ENCODE measurements around the gene RAB5B.

Gene RAB5B, protein sequence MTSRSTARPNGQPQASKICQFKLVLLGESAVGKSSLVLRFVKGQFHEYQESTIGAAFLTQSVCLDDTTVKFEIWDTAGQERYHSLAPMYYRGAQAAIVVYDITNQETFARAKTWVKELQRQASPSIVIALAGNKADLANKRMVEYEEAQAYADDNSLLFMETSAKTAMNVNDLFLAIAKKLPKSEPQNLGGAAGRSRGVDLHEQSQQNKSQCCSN

DNA sequence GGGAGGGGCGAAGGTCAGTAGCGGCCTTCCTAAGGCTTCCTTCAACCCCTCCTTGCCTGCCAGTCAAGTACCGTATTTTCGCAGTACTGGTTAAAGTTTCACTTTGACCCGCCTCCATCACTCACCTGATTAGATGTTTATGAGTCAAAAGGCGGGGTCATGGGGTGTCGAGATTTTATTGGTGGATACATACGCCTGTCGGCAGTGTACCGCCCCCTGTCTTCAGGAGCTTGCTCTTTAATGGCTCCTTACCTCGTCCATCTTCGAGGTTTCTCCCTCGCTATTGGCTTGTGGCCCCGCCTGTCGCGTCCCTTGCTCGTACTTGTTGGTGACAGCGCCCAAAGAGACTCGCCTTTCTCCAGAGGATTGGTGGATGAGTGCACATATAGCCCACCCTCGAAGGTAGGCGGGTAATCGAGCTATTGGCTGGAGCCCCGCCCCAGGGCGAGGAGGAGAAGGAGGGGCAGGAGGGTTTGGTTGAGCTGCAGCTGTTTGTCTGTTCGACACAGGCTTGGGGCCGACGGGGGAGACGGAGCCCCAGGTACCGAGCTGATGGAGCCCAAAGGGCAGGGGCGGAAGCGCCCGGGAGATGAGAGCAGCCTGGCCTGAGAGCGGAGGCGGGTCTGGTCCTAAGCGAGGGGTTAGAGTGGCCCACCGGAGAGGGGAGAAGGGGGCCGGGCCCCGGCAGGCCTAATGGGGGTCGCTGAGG, at the start of gene RAB5B:
Gene RAB5B, plus strand, starts transcription at position 480 of the 709 bp plus-strand sequence. CDS start 12,883 bp downstream, outside the sequence.
- peak; percentile 91 to 99 (median 95) for DNase-seq (ENCODE audit: low read depth in 3 of 3)

DNA sequence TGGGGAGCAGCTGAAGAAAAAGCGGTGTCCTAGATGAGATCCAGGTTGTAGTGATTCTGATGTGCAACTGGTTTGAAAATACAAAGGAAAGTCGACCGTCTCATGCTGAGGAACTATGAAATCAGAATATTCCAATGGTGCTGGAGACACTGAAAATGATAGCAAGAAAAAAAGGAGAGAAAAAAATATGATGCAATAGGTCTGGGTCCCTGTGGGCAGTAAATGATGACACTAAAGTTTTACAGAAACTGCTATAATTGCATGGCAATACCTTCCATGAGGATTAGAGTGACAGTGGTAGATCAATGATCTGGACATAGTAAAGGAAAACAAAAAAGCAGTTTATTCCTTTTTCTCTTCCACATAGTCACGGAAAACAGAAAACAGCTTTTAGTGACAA, 48.5 kb upstream of the RAB5B start:
- no peak for DNase-seq (ENCODE audit: low read depth in 3 of 3)

DNA sequence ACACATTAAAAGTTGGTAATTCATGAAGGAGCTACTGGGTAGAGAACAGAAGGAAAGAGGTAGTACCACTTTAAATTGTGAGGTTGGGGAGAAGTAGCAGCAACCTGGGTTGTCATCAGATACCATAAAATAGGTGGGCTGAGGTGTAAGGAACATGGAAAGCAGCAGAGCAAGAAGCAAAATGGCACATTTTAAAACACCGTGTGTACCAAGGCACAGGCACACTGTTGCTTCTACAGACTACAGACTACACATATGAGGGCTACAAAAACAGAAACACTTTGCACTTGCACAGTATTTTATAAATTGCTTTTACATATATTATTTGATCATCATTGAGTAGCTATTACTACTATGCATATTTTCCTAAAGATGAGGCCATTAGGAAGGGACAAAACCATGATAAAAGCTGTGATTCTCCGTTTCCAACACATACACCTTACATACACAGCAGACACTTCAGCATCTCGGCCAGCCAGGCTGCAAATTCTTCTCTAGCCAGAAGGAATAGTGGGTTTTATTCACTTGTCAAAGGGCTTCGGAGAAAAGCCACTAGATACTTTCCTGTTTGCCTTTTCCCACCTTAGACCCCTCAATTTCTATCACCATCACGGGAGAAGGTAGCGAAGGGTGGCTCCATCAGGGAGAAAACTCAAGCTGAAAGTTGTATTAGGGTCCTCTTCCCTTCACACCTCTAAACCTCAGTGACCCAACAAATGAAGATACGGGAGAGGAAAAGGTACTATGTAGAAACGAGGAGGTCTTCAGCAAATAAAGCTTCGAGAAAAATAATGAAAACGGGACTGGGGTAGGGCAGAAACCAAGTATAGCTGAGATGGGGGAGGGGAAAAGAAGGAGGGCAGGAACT, 47.8 kb upstream of the RAB5B start:
- no peak for DNase-seq (ENCODE audit: low read depth in 3 of 3)

DNA sequence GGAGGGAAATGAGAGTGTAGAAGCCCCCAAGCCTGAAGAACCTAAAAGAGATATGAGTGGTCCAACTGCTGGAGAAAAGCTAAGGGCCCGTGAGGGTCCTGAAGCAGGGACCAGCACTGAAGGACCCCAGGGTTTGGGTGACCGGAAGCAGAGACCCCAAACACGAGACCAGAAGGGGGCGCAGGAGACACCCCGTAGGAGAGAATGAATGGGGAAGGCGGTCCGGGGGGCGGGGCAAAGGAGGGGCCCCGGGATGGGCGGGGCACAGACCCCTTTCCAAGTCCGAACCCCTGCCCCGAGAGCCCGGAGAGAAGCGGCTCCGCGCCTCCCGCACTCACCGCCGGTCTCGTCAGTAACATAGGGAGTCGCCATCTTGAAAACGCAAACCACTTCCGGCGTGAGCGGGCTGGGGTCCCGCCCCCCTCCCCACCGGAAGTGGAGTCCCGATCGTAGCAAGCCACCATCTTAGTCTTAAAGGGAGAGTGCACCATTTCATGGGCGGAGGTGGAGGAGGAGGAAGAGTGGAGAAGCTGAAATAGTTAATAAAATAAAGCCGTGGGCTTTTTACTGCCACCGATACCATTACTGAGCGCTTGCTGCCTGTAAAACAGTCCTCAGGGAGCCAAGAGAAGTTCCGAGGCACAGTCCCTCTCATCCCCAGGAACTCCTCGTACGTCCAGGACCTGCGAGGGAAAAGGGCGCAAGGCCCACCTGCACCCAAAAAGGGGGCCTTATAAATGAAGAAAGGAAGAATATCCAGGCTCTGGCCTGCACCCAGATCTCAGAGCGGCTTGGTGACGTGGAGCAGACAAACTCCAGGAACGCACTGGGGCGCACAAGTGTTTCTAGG, 46.9 kb upstream of the RAB5B start:
- DNase-seq (ENCODE audit: low read depth in 3 of 3): peak; percentile 84 to 89 (median 89)

DNA sequence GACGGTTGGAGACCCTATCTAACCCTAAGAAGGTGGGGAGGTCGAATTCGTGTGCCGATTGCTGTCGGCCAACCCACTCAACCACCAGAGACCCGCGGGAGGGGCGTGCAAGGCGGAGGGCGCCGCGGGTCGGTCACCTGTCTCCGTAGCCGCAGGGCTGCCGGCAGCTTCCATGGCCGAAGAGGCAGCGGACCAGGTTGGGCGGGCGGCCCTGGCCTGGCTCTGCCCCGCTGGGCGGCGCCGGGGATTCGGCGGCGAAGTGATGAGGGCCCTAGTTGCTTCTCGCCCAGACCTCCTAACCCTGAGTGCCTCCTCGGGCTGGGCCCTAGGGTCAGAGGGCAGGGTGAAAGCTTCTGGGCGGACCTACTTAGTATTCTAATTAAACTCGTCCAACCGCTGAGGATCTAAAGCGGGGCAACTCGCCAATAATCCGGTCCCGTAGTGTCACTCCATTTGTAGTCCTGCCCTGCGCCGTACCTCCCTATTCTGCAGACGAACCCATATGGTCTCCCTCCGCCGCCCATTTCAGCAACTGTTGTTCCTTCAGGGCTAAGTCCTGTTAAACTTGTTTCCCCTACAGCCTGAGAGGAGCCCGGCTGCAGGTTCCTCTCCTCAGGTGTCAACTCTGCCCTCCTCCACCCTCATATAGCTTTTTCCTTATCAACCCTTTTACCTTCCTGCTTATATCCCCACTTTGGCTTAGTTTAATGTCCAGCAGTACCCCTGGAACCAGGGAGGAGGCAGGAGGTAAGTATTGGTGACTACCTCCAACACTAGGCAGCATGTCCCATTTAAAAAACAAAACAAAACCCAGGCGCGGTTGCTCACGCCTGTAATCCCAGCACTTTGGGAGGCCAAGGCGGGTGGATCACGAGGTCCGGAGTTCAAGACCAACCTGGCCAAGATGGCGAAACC, 46.0 kb upstream of the RAB5B start, which contains the start of gene PYM1:
Gene PYM1, minus strand, starts transcription at position 307 of the 915 bp plus-strand sequence. Its CDS starts 133 bp downstream, at position 174.
- DNase-seq (ENCODE audit: low read depth in 3 of 3): peak in 1 of 3 donors; percentile 62

DNA sequence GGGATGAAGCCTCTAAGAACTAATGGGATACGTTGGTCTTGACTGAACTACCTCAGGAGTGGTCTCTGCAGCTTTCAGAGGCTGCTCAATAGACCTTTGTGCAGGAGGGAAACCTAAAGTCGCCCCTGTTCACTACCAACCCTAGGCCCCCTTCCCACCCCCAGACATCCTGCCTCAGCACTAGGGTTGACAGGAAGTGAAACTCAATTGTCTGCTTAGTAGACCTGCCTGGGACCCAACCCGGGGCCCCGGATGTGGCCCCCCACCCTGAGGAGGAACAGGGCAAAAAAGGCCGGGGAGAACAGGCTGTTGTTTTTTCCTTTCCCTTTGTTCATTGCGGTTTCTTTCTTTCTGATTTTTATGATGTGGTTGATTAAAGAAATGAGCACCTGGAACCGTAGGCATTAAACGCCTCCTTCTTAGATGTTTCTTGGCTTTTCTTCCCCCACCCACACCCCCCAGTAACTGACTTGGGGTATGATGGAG, 44.5 kb upstream of the RAB5B start:
- DNase-seq (ENCODE audit: low read depth in 3 of 3): peak; percentile 65 to 86 (median 67)

DNA sequence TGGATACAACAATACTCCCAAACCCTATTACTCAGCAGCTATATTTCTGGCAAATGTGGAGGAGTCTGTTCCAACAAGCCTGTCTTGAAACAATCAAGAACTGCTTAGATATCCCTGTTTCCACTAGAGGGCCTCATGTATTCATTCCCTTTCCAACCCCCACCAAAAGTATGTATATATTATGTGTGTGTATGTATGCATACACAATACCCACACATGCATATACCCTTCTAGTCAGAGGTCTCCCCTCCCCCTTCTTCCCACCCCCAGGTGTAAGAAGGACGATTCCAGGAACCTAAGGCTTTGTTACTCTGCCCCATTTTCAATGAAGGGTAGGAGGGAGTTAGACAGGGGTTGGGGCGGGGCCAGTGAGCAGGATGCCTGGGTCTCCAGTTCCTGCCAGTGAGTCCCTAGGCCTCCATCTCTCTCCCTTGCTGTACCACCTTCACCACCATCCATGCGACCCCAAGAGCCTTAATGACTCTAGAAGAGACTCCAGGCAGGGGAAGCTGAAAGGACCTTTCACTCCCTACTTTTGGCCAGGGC, 43.0 kb upstream of the RAB5B start, which contains the start of gene DGKA:
Gene DGKA, plus strand, starts transcription at position 392 of the 546 bp plus-strand sequence. CDS start 5,342 bp downstream, outside the sequence.
- DNase-seq (ENCODE audit: low read depth in 3 of 3): peak in 2 of 3 donors; percentile 78 to 85

DNA sequence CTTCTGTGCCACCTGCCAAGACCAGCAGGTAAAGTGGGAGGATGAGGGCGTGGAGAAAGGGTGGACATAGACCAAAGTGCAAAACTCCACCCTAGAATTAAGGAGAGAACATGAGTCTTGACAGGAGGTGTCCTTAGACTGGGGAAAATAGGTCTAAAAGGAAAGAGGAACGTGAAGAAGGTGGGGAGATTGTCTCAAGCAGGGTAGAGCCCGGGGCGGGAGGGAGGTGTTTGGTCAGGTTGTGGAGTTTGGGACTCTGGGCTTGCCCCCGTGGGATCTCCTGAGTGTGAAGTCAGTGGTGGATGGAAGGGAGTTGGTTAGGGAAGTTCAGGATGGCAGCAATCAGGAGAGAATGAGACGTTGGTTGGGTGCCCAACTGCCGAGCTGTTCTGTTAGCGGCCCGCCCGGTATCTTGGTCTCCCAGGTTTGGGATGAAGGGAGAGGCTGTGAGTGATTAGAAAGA, 42.5 kb upstream of the RAB5B start:
- DNase-seq (ENCODE audit: low read depth in 3 of 3): no peak

DNA sequence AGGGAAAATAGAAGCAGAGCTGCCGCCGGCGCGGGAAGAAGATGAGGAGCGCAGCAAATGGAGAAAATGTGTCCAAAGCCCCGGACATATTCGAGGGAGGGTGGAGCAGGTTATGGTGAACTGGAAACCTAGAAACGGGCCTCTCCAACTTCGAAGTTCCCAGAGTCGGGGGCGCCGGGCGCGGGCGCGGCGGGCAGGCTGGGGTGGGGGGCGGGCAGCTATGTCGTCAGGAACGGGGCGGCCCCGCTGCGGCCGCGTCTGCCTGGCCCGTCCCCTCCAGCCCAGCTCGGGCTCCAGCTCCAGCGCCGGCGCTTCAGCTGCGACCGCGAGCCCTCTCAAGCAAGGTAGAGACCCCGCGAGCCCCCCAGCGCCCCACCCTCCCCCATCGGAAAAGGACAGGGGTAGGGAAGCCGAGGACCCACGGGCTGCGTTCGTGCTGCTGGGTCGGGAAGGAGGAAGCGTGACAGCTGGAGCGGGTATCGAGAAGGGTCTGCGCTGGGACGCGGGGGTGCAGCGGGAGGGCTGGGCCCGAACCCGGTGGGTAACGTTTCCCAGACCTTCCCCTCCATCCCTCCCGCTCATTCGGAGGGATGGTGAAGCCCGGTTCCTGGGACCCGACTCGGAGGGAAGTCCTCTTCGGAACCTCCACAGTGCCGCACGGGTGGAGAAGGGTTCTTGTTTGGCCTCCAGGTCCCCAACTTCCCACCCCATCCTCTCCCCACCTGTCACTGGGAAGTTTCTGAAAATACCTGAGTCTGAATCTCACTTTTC, 41.9 kb upstream of the RAB5B start:
- DNase-seq (ENCODE audit: low read depth in 3 of 3): no peak

DNA sequence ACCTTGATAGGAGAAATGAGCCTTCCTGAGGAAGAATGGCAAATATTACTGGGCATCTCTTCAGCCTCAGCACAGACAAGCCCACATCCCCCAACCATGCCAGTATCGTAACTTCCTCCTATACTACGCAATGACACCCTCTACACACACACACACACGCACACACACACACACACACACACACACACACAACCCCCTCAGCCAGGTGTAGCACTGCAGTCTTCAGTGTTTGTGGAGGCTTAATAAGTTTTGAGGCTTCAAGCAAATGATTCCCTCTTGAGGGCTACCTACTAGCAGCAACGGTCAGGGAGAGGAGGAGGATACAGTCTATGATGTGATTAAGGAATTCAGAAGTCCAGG, 41.3 kb upstream of the RAB5B start:
- no peak for DNase-seq (ENCODE audit: low read depth in 3 of 3)

DNA sequence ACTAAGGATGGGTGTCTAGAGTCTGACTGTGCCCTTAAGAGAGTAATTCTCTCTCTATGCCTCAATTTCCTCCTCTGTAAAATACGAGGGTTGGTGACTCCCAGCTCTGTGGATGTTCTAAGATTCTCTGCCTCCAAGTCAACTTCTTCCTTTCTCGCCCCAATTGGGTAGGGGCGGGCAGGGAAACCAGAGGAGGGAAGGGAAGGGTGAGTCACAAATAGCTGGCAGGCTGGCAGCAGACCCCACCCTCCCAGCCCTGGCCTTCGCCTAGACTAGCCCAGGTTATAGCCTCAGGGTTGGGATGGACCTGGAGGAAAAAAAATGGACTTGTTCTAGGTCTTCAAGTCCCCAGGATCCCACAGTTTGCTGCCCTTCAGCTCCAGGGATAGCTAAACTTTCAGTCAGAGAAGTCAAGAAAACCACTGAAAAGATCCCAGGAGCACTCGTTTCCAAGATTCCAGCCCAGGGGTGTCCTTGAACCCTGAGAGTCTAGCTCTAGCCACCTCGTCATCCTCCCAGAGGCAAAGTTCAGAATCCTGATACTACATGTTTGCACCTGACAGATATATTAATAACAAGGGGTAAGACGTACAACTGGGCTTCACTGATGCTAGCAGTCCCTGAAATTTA, 40.6 kb upstream of the RAB5B start:
- no peak for DNase-seq (ENCODE audit: low read depth in 3 of 3)

DNA sequence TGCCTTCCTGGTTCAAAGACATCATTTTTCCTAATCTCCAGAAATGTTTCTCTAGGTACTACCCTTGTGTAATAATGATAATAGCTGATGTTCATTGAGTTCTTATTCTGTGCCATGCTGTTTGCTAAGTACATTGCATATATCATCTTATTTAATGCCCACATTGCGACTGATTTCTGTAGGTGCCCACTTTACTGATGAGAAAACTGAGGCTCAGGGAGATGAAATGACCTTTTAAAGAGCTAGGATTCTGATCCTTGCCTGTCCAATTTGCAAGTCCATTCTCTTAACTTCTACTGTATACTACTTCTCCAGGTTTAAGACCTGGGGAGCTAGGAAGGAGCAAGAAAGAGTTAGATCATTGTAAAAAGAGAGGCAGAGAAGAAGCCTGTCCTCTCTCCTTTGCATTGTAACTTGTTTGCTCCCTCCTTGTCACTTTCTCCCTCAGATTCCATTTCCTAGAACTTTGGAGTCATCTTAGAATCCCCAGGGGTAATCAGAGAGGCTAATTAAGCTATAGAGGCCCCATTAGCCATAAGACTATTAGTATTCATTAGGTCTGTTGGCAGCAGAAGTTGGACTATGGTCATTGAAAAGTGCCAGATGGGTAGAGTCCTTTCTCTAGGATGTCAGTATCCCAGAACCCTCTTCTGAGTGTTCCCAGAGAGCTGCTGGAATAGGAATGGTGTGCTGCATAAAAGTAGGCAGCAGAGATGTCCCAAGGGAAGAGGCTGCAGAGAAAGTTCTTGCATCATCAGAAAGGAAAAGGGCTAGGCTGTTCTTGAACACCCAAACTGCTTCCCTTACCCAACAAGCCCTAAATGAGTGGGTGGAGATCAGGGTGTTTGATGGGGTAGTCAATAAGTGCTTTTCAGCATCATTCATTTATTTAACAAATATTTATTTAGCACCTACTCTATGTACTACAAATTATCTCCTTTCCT, 39.8 kb upstream of the RAB5B start:
- no peak for DNase-seq (ENCODE audit: low read depth in 3 of 3)

DNA sequence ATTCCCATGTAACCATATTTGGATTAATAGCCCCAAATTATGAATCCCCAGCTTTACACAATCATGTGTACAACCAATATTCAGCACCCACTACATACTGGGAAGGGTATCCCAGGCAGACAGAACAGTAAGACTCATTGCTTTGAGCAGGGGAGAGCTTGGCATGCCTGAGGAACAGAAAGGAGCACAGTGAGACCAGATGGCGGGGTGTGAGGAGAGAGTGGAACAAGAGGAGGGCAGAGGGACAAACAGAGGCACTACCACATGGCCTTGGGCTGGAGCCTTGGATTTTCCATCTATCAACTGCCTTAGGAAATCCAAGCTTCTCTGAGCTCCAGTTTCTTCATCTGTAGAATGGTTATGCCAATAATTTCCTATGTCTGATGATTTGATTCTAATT, 39.1 kb upstream of the RAB5B start:
- DNase-seq (ENCODE audit: low read depth in 3 of 3): no peak

DNA sequence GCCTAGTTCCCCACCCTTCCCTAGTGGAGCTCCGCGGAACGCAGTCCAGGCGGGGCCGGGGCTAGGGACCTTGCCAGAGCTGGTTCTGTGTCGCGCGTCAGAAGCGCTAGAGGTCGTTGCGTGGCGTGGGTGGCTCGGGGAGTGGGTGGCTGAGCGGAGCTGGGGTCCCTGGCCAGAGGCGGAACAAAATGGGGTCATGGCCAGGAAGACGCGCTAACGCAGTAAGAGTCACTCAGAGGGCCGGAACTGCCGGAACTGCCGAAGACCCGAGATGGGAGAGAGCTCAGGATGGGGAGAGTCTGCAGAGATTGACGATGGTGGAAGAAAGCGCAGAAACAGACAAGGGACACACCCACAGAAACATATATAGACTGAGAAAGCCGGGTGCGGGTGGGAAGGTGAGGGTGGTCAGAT, 38.1 kb upstream of the RAB5B start:
- DNase-seq (ENCODE audit: low read depth in 3 of 3): no peak

DNA sequence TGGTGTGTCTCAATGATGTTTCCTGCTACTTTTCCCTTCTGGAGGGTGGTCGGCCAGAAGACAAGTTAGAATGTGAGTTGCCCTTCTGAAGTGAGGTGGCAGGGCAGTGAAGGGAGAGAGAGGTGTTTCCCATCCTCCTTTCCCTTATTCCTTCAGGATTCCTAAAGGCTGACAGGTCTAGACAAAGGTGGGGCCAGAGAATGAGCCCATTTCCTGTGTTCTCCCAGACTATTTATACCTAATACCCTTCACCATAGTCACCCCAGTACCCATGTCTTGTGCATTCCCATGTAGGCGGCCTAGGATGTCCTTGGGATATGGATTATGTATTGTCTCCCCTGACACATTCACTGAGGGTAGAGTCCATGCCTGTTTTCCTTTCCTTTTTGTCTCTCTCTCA, 35.9 kb upstream of the RAB5B start:
- no peak for DNase-seq (ENCODE audit: low read depth in 3 of 3)

DNA sequence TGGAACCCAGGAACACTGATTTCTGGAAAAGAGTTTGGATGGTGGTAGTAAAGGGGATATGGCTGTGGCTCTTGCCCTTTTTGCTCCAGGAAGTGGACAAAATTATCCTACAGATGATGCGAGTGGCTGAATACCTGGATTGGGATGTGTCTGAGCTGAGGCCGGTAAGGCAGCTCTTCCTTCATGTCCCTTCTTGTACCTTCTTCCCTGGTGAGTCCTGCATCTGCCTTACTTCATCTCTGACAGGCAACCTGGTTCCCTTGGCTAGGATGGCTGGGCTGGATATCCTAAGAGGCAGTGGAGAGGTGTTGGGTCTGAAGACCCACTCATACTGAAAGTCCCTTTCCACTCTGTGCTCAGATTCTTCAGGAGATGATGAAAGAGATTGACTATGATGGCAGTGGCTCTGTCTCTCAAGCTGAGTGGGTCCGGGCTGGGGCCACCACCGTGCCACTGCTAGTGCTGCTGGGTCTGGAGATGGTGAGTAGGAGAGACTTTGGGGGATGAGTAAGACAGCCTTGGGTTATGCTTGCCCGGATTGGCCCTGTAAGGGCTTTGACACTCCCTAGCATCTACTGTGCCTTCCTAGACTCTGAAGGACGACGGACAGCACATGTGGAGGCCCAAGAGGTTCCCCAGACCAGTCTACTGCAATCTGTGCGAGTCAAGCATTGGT, 34.9 kb upstream of the RAB5B start:
- DNase-seq (ENCODE audit: low read depth in 3 of 3): peak in 1 of 3 donors; percentile 43

All from stimulated activated CD4-positive, alpha-beta T cell treated with anti-CD3 and anti-CD28 coated beads, TNF-alpha, amount 100 ng/mL, for 48 hours (primary cell).